HG03039 (cell line): Measurements from ENCODE around the gene LRRC15.

Experiments
- ATAC-seq: cut with Tn5 transposase; IDR thresholded peaks from one replicate; pipeline ENCODE4 v1.9.1; 2021; ENCODE audit warnings: mild to moderate bottlenecking, moderate library complexity; ENCODE audit not compliant: unreplicated experiment

The LRRC15 gene

GRCh38 chr3:194386066-194386465 is 16.5 kb upstream of the LRRC15 start:
- no peak for ATAC-seq

DNA sequence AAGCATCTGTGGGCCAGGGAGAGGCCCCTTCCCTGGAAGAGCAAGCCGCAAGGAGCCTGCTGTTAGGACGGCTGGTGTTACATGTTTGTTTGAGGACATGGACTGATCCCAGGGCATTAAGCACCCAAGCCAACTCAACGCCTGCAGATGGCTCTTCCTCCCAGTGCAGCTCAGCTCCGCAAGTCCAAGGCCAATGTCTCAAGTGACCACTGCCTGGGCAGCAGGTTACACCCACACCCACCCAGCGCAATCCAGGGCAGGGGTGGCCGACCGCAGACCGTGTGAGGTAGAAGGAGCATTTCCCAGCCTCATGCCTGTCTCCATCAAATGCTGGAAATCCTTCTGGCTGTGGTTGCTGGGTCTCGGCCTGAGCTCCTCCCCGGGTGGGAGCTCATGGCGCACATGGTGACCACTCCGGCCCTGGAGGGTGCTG is 15.0 kb upstream of the LRRC15 start:
- ATAC-seq, result no peak

DNA sequence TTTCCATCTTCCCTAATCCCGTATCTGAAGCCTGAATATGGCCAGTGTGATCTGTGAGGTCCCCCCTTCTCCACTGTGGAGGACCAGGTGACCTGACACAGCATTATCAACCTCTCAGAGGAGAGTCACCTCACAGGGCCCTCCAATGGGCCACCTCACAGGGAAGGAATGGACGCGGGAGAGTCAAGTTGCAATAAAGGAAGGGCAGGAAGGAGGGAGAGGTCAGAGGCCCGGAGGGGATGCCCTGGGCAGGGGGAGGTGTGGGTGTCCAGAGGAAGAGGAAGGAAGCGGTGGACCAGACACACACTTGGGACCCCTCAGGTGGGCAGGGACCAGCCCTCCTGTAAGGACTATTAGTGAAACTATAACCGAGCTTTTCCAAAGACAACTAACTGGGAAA is 14.6 kb upstream of the LRRC15 start:
- no peak for ATAC-seq

DNA sequence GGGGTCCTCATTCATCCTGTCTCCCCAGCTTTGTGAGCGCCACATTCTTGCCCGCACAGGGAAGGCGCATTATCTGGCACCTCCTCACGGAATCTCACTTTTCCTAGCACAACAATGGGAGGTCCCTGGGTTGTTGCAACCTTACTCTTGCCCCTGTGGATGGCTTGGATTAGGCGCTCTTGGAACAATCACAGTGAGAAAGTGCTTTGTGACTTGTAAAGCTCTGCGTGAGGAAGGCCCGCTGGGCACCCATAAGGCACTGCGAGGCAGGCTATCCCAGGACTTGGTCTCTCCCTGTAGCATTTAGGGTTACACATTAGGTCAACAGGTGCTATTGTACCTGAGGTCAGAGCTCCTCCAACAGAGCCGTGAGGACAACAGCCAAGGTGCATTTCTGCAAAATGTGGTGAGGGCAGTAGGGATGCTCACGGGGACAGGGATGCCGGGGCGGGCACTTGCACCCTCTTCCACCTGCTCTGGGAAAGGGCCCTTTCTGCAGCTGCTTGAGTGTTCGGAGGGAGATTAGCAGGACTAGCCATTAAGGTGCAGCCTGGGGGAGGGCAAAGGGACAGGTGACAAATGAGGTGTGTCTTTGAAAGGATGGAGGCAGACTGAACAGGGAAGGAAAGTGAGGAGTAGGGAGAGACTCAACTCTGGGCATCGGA is 13.9 kb upstream of the LRRC15 start:
- ATAC-seq, result no peak

DNA sequence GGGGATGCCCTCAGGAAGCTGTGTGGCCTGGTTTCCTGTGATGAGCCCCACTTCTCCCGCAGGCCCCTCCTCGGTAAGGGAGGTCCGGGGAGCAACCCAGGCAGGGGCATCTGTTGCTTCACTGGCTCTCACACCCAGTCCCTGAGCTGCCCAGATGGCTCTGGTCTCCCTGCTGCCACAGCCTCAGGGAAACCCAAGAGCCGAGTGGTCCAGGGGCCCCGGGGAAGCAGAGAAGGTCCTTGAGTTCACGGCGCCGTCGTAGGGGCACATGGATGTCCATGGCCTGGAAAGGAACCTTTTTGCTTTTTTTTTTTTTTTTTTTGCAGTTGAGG is 13.3 kb upstream of the LRRC15 start:
- ATAC-seq, result no peak

DNA sequence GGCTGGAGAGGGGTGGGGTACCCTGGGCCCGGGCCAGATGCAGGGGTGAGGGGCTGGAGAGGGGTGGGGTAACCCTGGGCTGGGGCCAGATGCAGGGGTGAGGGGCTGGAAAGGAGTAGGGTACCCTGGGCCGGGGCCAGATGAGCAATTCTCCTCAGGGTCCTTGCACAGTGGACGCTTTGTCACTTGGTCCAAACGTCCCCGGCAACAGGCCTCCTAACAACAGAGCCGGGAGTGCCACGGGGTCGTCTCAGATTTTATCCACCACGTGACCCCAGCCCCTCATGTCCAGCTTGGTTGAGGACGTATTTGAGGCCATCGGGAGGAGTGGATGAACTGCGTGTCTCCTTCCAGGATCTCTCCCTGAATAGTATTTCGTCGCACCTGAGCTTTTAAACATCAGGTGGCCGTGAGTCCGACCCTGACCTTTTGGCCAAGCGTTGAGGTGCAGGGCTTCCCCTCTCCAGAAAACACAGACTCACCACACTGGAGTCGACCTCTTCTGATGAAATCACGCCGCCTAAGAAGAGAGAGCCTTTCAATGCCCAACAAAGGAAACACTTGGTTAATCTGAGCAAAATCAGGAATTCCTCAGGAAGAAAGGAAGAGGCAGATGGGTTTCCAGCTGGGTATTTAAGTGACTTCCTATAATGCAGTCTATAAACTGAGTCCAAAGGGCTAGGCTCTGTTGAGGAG is 12.8 kb upstream of the LRRC15 start:
- no peak for ATAC-seq

DNA sequence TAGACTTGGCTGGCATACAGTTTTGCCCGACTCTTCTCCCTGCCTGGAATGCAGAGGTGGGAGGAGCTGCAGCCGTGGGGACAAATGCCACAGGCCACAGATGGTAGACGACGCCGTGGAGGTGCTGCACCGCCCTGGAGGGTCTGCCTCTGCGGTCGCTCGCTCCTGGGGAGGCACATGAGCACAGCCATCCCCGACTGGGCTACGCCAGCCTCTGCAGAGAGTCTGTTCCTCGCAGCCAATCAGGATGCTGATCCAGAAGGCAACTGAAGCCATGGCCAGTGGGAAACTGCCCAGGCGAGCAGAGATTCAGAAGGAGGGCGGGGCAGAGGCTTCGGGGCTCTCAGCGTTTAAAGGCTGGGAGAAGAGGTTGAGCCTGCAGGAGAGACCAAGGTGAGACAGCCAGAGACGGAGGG is 11.9 kb upstream of the LRRC15 start:
- ATAC-seq, result no peak

- ATAC-seq, result no peak
These were observed 10.8 kb upstream of the LRRC15 start for GRCh38 chr3:194380326-194380725.

GRCh38 chr3:194379651-194380050 is 10.1 kb upstream of the LRRC15 start:
- no peak for ATAC-seq

DNA sequence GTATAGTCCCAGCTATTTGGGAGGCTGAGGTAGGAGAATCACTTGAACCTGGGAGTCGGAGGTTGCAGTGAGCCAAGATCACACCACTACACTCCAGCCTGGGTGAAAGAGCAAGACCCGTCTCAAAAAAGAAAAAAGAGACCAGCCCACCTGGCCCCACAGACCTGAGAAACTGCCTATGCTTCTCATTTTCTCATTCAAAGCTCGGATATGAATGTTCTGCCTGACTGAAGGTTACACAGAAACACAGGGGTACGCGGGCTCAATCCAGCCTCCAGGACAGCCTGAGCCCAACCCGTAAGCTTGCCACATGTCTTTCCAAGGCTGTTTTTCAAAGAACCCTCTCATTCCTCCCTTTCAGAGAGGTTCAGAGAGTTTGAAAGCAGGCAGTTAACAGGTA is 9.7 kb upstream of the LRRC15 start:
- ATAC-seq, result no peak

GRCh38 chr3:194377708-194378107 is 8.2 kb upstream of the LRRC15 start:
- ATAC-seq, result no peak

DNA sequence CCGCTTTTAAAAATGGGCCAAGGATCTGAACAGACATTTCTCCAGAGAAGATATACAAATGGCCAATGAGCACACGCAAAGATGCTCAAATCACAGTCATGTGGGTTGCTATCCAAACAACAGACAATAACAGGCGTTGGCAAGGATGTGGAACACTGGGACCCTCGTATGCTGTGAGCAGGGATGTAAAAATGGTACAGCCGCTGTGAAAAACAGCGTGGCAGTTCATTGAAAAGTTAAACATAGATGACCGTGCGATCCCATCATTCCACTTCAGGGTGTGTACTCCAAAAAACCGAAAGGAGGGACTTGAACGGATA is 6.7 kb upstream of the LRRC15 start:
- no peak for ATAC-seq

DNA sequence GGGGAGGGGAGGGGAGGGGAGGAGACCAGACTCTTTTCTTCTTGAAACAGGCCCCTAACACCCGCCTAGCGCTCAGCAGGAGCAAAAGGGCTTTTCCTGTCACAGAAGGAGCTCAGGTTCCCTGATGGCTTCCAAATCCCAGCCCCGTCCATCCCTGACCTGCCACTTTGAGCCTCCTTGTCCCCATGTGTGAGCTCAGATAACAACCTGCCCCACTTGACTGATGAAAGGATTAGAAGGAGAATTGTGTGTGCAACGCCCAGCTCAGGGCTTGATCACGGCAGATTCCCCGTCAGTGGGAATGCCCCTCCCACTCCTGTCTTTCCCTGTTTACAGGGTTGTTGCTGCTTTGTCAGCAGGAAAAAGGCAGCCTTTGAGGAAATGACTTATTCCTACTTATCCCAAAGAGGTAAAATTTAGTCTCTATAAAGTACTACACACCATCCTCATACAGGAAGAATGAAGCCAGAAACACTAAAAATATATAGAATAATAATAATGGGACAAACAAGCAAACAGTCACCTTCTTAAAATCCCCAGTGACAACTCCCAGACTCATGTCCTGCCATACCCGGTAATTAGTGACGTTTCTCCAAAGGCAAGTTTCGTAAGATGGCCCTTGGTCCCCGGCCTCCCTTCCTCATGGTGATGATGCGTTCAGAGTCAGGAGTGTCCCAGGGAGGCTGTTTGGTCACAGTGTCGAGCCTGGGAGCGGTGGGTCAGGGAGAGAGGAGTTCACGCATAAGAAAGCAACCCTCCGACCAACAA is 6.1 kb upstream of the LRRC15 start:
- ATAC-seq, result no peak

DNA sequence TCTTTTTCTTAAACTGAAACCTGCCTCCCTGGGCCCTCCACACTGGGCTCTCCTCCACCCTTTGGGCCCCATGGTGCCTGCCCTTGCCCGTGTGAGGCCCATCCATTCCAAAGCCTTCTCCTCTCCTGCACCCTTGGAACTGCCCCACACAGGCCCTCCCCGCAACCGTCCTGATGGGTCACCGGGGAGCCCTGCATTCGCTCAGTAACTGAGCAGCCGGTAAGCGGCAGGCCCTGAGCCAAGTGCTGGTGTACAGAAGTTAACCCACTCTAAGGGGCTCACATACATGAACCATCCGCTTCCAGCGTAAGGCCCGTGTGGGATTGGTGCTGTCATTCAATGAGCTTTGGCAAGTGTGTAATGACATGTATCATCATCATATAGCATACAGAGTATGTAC is 5.4 kb upstream of the LRRC15 start:
- ATAC-seq, result no peak

DNA sequence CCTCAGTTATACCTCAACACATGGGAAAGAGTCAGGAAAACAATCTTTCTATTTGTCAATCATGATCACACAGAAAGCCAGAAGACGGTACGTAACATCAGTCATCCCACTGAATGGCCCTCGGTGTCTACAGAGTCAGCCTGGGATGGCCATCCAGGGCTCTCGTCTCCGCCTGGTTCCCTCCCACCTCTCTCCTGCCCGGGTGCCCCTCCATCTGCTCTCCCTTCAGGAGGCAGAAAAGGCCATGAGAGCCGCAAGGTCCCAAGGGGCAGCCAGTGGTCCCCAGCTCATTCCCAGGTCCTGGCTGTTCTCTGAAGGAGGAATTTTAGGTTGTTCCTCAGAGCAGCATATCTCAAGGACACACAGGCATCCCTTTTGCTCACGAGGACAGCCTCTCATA is 4.4 kb upstream of the LRRC15 start:
- no peak for ATAC-seq

- no peak for ATAC-seq
These were observed 3.5 kb upstream of the LRRC15 start for GRCh38 chr3:194373028-194373427.

GRCh38 chr3:194370753-194371152 is 1.2 kb upstream of the LRRC15 start:
- no peak for ATAC-seq

DNA sequence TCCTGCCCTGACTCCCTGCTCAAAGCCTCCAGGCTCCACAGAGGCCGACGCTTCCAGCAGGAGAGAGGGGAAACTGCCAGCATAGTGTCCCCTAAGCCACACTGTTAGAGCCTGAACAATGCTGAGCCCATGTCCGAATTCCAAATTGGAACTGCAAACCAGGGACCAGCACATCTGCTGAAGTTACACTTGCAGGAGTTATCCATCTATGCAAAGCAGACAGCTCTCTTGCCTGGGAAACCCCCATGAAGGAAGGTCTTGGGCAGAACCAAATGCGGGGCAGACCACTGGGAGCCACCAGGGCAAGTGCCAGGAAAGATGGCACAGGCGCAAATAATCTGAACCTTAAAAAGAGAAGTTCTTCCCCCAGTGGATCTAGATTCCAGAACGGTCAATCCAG is 625 bp downstream of the LRRC15 start:
- ATAC-seq, result no peak

- no peak for ATAC-seq
These were observed 1.3 kb downstream of the LRRC15 start for GRCh38 chr3:194367992-194368841.

GRCh38 chr3:194365978-194366490 is 3.5 kb downstream of the LRRC15 start:
- no peak for ATAC-seq

GRCh38 chr3:194365526-194365925 is 4.0 kb downstream of the LRRC15 start:
- ATAC-seq, result no peak
